A549 (cell line): ENCODE data around the gene GABRR3. TPM values are rescaled to one million over a fixed set of nuclear protein-coding genes. Genes with fewer than 3 reads are reported as not detected.

Source experiments
- ATAC-seq, 2 experiments: fragments of 200-7000 bp in 1 of 2; fragments of >200 bp in 1 of 2; cut with Nextera tagmentation in 1 of 2; cut with Tn5 transposase in 1 of 2; 3 replicates each; pipeline versions ENCODE4 v1.8.0 to v1.9.1; 2018 to 2020; ENCODE audit warnings: mild to moderate bottlenecking in 1 of 2, moderate library complexity in 1 of 2
- CTCF ChIA-PET: fragments of 300-600 bp; sonication (Branson Sonifier 250); formaldehyde crosslinking; extraction: SDS; loops from one replicate; lab custom pipeline; 2021; ENCODE audit warnings: antibody characterized with exemption, inconsistent platforms; lab: Yijun Ruan, JAX
- POLR2A ChIA-PET: fragments of 350-600 bp; formaldehyde crosslinking; extraction: SDS; loops from one replicate; lab custom pipeline; 2021; ENCODE audit warnings: antibody characterized with exemption, inconsistent platforms; lab: Yijun Ruan, JAX
- DNase-seq, 2 experiments: peaks; one replicate each; pipeline versions ENCODE4 v3.0.0 to v3.0.0-alpha.2; 2011 to 2016; ENCODE audit warnings: low read depth in 1 of 2, low spot score in 1 of 2
- FAIRE-seq: peaks from 2 replicates; lab custom pipeline; 2011; peaks lifted over from hg19 to GRCh38; lab: Jason Lieb, UNC
- H3K27ac ChIP-seq, 2 experiments: fragments of >200 bp; sonication (Bioruptor Twin); formaldehyde crosslinking; 3 replicates each; pipeline ENCODE4 v1.5.1; 2016 to 2017
- H3K4me1 ChIP-seq: fragments of >200 bp; sonication (Bioruptor Twin); formaldehyde crosslinking; 3 replicates; pipeline ENCODE4 v1.6.1; 2016
- H3K4me2 ChIP-seq: fragments of >200 bp; sonication (Bioruptor Twin); formaldehyde crosslinking; 3 replicates; pipeline ENCODE4 v1.6.1; 2016
- H3K4me3 ChIP-seq: fragments of >200 bp; sonication (Bioruptor Twin); formaldehyde crosslinking; 3 replicates; pipeline ENCODE4 v1.5.1; 2016
- H3K9me3 ChIP-seq: fragments of >200 bp; sonication (Bioruptor Twin); formaldehyde crosslinking; 3 replicates; pipeline ENCODE4 v1.6.1; 2016
- CEBPB ChIP-seq, 2 experiments: fragments of >200 bp in 1 of 2; sonication (Bioruptor Twin) in 1 of 2; formaldehyde crosslinking in 1 of 2; IDR thresholded peaks; 2 replicates each; pipeline ENCODE4 v1.6.1; 2012 to 2016
- CHD2 ChIP-seq: fragments of 150-350 bp; IDR thresholded peaks from 2 replicates; pipeline ENCODE4 v1.6.1; 2014; ENCODE audit warnings: low read length; ENCODE audit not compliant: partially characterized antibody
- CHD4 ChIP-seq: fragments of 200-600 bp; sonication (generic); IDR thresholded peaks from 2 replicates; pipeline ENCODE4 v1.6.1; 2016; ENCODE audit warnings: antibody characterized with exemption, mild to moderate bottlenecking, borderline replicate concordance
- FOSB ChIP-seq: fragments of 250-450 bp; sonication (Bioruptor Pico); IDR thresholded peaks from 2 replicates; pipeline ENCODE4 v1.5.0; 2020; ENCODE audit warnings: mild to moderate bottlenecking, moderate library complexity
- JUN ChIP-seq, 2 experiments: fragments of >200 bp; sonication (Bioruptor Twin); formaldehyde crosslinking; IDR thresholded peaks; 2 replicates in 1 of 2; 3 replicates in 1 of 2; pipeline ENCODE4 v1.6.1; 2016 to 2017
- JUNB ChIP-seq: fragments of >200 bp; sonication (Bioruptor Twin); formaldehyde crosslinking; IDR thresholded peaks from 2 replicates; pipeline ENCODE4 v1.6.1; 2016
- MAFK ChIP-seq: fragments of 450-650 bp; IDR thresholded peaks from 2 replicates; pipeline ENCODE4 v1.6.1; 2014; ENCODE audit not compliant: partially characterized antibody
- MYC ChIP-seq: IDR thresholded peaks from 2 replicates; pipeline ENCODE4 v1.6.1; 2012; ENCODE audit warnings: mild to moderate bottlenecking, inconsistent platforms, low read length, improper control_type of control experiment, borderline replicate concordance
- POLR2A ChIP-seq: IDR thresholded peaks from 2 replicates; pipeline ENCODE4 v1.6.1; 2012; ENCODE audit warnings: mild to moderate bottlenecking, low read length
- RCOR1 ChIP-seq: fragments of 150-350 bp; IDR thresholded peaks from 2 replicates; pipeline ENCODE4 v1.6.1; 2014; ENCODE audit warnings: antibody characterized with exemption, low read length, low read depth
- RNF2 ChIP-seq: fragments of 200-600 bp; sonication (generic); IDR thresholded peaks from 2 replicates; pipeline ENCODE4 v1.6.1; 2016; ENCODE audit warnings: low read depth, mild to moderate bottlenecking, antibody characterized with exemption, moderate library complexity, borderline replicate concordance
- SMC3 ChIP-seq: fragments of >200 bp; sonication (Bioruptor Twin); formaldehyde crosslinking; IDR thresholded peaks from 3 replicates; pipeline ENCODE4 v1.6.1; 2018; ENCODE audit warnings: inconsistent platforms
- SREBF2 ChIP-seq: fragments of 450-650 bp; IDR thresholded peaks from 2 replicates; pipeline ENCODE4 v1.6.1; 2014; ENCODE audit warnings: mild to moderate bottlenecking, moderate library complexity
- TFCP2L1 ChIP-seq: fragments of 250-450 bp; sonication (Bioruptor Pico); IDR thresholded peaks from 2 replicates; pipeline ENCODE4 v1.5.0; 2021; ENCODE audit warnings: mild to moderate bottlenecking
- ZC3H11A ChIP-seq: fragments of 450-650 bp; IDR thresholded peaks from 2 replicates; pipeline ENCODE4 v1.6.1; 2014; ENCODE audit warnings: antibody characterized with exemption, mild to moderate bottlenecking
- ZFP36 ChIP-seq: fragments of 450-650 bp; IDR thresholded peaks from 2 replicates; pipeline ENCODE4 v1.6.1; 2014; ENCODE audit warnings: borderline replicate concordance; ENCODE audit not compliant: partially characterized antibody
- WGBS: methylation state at CpG from one replicate; pipeline ENCODE4 v1.1.6; 2017; ENCODE audit errors: missing lambda C conversion rate; 5-methylcytosine and 5-hydroxymethylcytosine counted together
- polyA plus RNA-seq, 4 experiments: library from polyadenylated mRNA; depleted of rRNA in 3 of 4; stranded (reverse); fragments of >200 nt; fragmentation: RNase III in 1 of 4; extraction: RNeasy Plus Mini Kit Qiagen cat#74134 plus additional on column Dnase treatment in 1 of 4; gene quantifications; 2 replicates in 3 of 4; 3 replicates in 1 of 4; pipeline ENCODE4 v1.2.3, GENCODE V29; 2011 to 2017
- TF ChIP-seq, protein P1 (sequence below): fragments of >200 bp; sonication (Bioruptor Twin); formaldehyde crosslinking; IDR thresholded peaks from 3 replicates; pipeline ENCODE4 v1.6.1; 2016
- TF ChIP-seq, protein P2 (sequence below): IDR thresholded peaks from 2 replicates; pipeline ENCODE4 v1.6.1; 2012
- TF ChIP-seq, protein P3 (sequence below): fragments of 450-650 bp; IDR thresholded peaks from 2 replicates; pipeline ENCODE4 v1.6.1; 2014; ENCODE audit warnings: antibody characterized with exemption
- TF ChIP-seq, protein P4 (sequence below): IDR thresholded peaks from 2 replicates; pipeline ENCODE4 v1.6.1; 2012; ENCODE audit warnings: low read depth, borderline replicate concordance

The GABRR3 gene
- polyA plus RNA-seq, 2 of the 4 experiments (the other 2 are of a cell fraction) = not detected

DNA sequence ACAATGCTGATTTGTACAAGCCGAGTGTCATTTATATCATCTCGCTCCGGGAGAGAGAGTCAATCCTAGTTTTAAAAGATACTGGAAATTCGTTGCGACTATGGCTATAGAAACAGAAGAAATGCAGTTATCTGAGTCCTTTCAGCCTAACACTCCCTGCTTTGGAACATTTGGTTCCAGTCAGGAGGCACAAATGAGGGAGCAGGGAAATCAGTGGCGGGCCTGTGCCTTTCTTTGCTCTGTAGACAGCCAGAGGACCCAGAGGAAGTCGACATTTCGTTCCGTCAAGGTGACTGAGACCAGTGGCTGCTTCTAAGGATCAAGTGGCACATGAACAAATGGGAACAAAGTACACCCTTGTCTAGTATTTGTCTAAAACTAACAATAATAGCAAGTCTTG lies 62.1 kb downstream of the GABRR3 start:
- Histone ChIP-seq H3K9me3 (no peaks in the 10 kb centered on the region), H3K4me1 (peaks cover 17% of the 10 kb centered on the region; the same call in 2 of the 3 replicates), H3K4me3 (peak overlapping the region; percentile 64), H3K4me2 (peak overlapping the region; percentile 96), H3K27ac (peak overlapping the region; percentile 84 to 95; a peak in 5 of 6 replicates)
- DNase-seq (no peak), FAIRE-seq (no peak), ATAC-seq (no peak)
- ChIA-PET CTCF (no interaction called here), POLR2A (no interaction called here)
- 97% methylated on average over 9 of the region's 9 CpGs for WGBS
- TF ChIP-seq, protein P1, sequence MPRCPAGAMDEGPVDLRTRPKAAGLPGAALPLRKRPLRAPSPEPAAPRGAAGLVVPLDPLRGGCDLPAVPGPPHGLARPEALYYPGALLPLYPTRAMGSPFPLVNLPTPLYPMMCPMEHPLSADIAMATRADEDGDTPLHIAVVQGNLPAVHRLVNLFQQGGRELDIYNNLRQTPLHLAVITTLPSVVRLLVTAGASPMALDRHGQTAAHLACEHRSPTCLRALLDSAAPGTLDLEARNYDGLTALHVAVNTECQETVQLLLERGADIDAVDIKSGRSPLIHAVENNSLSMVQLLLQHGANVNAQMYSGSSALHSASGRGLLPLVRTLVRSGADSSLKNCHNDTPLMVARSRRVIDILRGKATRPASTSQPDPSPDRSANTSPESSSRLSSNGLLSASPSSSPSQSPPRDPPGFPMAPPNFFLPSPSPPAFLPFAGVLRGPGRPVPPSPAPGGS = no peak
- no peak for TF ChIP-seq RCOR1
- no peak for TF ChIP-seq SREBF2
- no peak for TF ChIP-seq CHD2
- TF ChIP-seq, all 56 proteins: peak for 0

DNA sequence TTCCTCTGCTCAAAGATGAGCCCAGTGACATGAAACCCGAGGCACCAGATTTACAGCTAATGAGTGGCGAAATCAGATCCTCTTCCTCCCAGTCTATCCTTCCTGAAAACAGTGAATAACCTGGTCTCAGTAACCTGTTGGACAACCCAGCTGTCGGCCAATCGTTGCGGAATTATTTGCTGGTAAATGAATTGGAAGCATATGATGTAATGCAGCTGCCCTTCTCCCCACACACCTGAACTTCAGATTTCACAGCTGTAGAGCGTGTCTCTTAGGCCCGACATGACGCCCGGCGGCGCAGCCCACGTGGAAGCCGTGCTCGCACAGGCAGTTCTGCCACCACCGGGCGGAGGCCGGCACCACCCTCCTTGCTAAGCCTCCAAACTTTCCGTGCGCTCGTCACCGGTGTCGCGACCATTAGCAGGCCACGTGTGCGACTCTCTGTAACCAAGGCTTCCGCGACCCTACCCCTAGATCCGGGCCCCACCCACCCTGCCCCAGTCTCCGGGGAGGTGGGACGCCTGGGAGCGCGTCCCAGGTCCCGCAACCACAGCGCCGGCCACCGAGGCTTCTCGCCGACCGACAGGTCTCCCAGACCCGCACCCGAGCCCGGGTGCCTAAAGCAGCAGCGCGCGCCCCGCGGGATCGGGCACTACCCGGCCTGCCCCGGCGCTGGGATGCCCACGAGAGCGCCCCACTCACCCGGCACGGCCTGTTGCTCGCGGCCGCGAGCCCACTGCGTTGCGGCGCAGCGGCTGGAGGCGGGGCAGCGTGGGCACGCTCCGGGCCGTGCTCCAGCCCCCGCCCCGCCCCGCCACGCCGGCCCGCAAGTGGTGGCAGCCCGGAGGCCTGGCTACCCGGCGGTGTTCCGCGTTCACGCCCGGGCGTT lies 63.2 kb downstream of the GABRR3 start, which contains the start of gene RIOX2:
TSS of gene RIOX2 (minus strand) at position 753 of the 889 bp plus-strand sequence. CDS start 4,838 bp downstream, outside the sequence.
- FAIRE-seq = no peak
- Histone ChIP-seq H3K9me3 (no peaks in the 10 kb centered on the region), H3K4me2 (peak within 1 kb of the TSS; percentile 96), H3K4me3 (peak within 1 kb of the TSS; percentile 64), H3K27ac (peak within 1 kb of the TSS; percentile 84 to 95), H3K4me1 (peaks cover 17% of the 10 kb centered on the region; the same call in 2 of the 3 replicates)
- peak; percentile 97 to 98 for ATAC-seq
- under 1% methylated on average over 46 of the region's 82 CpGs for WGBS
- peak; percentile 64 to 79 for DNase-seq
- CTCF ChIA-PET = interaction anchor here (3.1 kb wide), 1 partner anchor 51 kb away, joined by 12 read pairs; no protein-coding TSS in a partner anchor
- POLR2A ChIA-PET = interaction anchor here (1.1 to 1.2 kb wide), 2 partner anchors 22 to 150 kb away, joined by 3 to 6 read pairs; partner anchors contain the start of gene CRYBG3
- TF ChIP-seq, protein P2, sequence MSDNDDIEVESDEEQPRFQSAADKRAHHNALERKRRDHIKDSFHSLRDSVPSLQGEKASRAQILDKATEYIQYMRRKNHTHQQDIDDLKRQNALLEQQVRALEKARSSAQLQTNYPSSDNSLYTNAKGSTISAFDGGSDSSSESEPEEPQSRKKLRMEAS = peak; percentile 96
- peak; percentile 89 for TF ChIP-seq POLR2A
- TF ChIP-seq ZFP36 = no peak
- TF ChIP-seq, protein P1 = 0 out of 3 replicates have a peak, but pooled peaks have one; percentile 63
- TF ChIP-seq, protein P3, sequence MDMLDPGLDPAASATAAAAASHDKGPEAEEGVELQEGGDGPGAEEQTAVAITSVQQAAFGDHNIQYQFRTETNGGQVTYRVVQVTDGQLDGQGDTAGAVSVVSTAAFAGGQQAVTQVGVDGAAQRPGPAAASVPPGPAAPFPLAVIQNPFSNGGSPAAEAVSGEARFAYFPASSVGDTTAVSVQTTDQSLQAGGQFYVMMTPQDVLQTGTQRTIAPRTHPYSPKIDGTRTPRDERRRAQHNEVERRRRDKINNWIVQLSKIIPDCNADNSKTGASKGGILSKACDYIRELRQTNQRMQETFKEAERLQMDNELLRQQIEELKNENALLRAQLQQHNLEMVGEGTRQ = peak; percentile 56
- TF ChIP-seq MYC = peak; percentile 92; the same call in 1 of the 2 replicates
- no peak for TF ChIP-seq SMC3
- peak; percentile 44 to 71; a peak in 1 of 5 replicates for TF ChIP-seq JUN (IDR thresholded peaks at IDR 0.05)
- TF ChIP-seq CEBPB (IDR thresholded peaks at IDR 0.05) = peak in 1 of 2 experiments; percentile 18; a peak in 1 of 4 replicates
- TF ChIP-seq, protein P4, sequence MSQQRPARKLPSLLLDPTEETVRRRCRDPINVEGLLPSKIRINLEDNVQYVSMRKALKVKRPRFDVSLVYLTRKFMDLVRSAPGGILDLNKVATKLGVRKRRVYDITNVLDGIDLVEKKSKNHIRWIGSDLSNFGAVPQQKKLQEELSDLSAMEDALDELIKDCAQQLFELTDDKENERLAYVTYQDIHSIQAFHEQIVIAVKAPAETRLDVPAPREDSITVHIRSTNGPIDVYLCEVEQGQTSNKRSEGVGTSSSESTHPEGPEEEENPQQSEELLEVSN = 0 out of 2 replicates have a peak, but pooled peaks have one; percentile 57
- TF ChIP-seq, all 56 proteins: peak for 8

DNA sequence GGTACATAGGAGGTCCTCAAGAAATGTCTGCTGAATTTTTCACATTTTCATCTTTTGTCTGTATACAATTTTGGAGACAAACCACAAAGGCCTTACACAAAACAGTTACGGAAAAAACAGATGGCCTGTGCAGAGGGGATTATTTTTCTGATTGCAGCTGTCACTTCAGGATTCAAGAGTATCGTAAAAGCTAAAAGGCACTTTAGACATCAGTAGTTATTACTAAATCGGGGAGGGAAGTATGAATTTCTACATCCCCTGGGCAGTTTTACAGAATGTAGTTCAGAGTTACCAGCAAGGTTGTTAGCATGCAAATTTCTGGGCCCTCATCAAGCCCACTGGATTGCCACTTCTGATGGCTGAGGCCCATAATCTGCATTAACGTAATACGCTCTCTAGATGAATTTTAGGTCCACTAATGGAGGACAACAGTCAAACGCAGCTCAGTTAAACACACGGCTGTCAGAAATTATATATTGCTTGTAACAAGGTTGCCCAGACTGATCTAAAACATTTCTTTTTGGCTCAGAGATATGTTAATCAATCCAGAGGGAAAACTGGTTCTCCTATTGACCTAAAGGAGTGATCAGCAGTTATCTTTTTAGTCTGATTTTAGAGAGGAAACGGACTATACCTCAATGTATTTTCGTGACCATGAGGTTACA lies 64.0 kb downstream of the GABRR3 start:
- FAIRE-seq (no peak), ATAC-seq (no peak)

More for the DNA sequence above, 64.0 kb downstream of the GABRR3 start:
- POLR2A ChIA-PET = interaction anchor here (1.1 to 1.2 kb wide), 2 partner anchors 21 to 149 kb away, joined by 3 to 6 read pairs; partner anchors contain the start of gene CRYBG3
- no peaks in the 10 kb centered on the region for H3K9me3 ChIP-seq
- peak overlapping the region; percentile 96 for H3K4me2 ChIP-seq
- H3K27ac ChIP-seq = peak overlapping the region; percentile 84 to 95
- CTCF ChIA-PET = interaction anchor here (3.1 kb wide), 1 partner anchor 52 kb away, joined by 12 read pairs; no protein-coding TSS in a partner anchor
- peaks cover 17% of the 10 kb centered on the region; the same call in 2 of the 3 replicates for H3K4me1 ChIP-seq
- H3K4me3 ChIP-seq = peak overlapping the region; percentile 64
- WGBS = 47% methylated on average over 9 of the region's 9 CpGs
- TF ChIP-seq MAFK (no peak), JUNB (no peak), ZC3H11A (no peak), TFCP2L1 (CRISPR knock-in tag) (no peak), FOSB (CRISPR knock-in tag) (no peak), SREBF2 (no peak), CHD4 (no peak), RNF2 (no peak)
- TF ChIP-seq, protein P2 = no peak
- no peak for DNase-seq
